LNCaP clone FGC (cell line): ENCODE data around the gene FRMPD2.
"Not testable (repeated sequence)": the region's sequence is repeated elsewhere in the genome, so short reads cannot be mapped to it uniquely, and the experiment has no call there.

Source experiments
- DNase-seq: peaks from one replicate; pipeline ENCODE4 v3.0.0-alpha.2; 2011; ENCODE audit warnings: low read depth
- H3K4me3 ChIP-seq: 2 replicates; pipeline ENCODE4 v1.5.1; 2011; ENCODE audit warnings: mild to moderate bottlenecking, low read depth, low read length, control low read depth
- TF ChIP-seq, protein P1 (sequence below): IDR thresholded peaks from 2 replicates; pipeline ENCODE4 v1.5.1; 2012; ENCODE audit warnings: mild to moderate bottlenecking; ENCODE audit not compliant: control insufficient read depth, insufficient read depth; ENCODE audit errors: extremely low read depth

FRMPD2 gene

DNA sequence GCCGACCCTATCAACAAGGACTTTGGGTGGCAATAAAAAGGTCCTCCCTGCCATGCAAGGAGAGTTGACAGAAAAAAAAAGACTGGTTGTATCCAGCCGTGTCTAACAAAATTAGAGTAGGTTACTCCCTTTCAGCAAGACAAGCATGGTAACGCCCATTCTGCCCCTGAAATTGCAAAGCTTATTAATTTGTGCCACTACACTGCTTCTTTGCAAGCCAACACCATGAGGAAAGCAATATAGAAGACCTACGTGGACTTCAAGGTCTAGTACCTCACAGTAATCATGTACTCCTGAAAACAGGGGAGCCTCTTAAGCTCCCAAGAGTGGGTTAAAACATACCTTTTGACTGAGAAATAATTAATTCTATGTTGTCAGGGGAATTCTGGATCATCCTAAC is 90.3 kb downstream of the FRMPD2 start:
- TF ChIP-seq, protein P1, sequence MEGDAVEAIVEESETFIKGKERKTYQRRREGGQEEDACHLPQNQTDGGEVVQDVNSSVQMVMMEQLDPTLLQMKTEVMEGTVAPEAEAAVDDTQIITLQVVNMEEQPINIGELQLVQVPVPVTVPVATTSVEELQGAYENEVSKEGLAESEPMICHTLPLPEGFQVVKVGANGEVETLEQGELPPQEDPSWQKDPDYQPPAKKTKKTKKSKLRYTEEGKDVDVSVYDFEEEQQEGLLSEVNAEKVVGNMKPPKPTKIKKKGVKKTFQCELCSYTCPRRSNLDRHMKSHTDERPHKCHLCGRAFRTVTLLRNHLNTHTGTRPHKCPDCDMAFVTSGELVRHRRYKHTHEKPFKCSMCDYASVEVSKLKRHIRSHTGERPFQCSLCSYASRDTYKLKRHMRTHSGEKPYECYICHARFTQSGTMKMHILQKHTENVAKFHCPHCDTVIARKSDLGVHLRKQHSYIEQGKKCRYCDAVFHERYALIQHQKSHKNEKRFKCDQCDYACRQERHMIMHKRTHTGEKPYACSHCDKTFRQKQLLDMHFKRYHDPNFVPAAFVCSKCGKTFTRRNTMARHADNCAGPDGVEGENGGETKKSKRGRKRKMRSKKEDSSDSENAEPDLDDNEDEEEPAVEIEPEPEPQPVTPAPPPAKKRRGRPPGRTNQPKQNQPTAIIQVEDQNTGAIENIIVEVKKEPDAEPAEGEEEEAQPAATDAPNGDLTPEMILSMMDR = no peak
- no peak overlapping the region for H3K4me3 ChIP-seq
- no peak for DNase-seq

GRCh38 chr10:48172715-48173114 is 101.8 kb downstream of the FRMPD2 start:
- H3K4me3 ChIP-seq, DNase-seq: not testable (repeated sequence)

DNA sequence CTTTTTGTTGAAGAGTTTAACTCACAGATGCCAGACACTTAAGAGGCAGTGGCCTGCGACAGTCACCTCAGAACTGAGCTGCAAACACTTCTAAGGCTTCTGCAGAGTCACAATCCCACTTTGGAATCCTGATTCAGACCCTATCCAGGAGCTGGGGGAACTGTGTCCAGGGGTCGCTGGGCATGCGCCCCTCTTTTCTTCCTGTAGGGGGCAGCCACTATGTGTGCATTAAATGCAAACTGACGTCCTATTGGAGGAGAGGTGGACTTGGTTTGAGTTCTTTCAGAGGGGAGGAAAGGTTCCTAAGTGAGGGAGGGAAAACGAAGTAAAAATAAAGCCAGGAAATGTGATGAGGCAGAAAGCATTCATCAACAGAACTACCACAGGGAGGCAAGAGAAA is 113.8 kb downstream of the FRMPD2 start:
- not testable (repeated sequence) for DNase-seq, H3K4me3 ChIP-seq

GRCh38 chr10:48160163-48160562 is 114.3 kb downstream of the FRMPD2 start:
- not testable (repeated sequence) for DNase-seq, H3K4me3 ChIP-seq

More for the DNA sequence above, 113.8 kb downstream of the FRMPD2 start:
- TF ChIP-seq, protein P1 = peak; percentile 10; the same call in 1 of the 2 replicates

DNA sequence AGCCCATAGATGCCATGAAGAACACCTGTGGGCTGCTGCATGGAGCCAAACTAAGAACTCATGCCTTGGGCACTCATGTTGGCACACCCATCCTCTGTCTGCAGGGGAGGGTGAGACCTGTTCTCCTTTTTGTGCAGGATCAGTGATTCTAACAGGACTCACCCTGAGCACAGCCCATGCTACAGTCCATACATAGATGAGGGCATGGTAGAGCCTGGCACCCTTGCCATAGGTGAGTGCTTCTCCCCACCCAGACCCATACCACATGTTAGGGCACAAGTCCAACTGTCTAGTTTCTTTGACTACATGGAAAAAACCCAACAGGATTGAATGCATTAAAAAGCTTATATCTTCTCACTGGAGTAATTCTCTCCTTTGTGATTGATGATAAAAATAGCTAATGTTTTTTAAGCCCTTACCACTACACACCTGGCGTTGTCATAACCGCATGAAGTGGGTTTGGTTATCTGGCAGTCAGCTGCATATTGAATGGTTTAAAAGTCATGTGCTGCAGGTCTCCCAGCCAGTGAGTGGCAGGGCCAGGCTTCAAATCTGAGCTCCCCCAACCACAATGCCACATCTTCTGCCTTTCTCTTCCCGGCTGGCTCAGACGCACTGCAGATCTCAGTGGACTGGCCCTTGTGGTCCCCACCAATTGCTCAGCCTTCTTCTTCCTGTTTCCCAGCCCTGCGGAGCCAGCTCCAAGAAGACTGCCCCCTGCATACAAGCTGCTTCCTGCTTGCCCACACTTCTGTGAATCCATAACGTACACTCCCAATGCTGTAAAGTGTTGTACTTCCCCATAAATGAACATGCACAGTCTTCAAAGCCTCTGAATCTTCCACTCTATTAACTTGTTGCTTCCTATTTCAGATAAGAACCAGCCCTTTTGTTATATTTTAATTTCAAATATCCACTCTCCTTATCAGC is 120.0 kb downstream of the FRMPD2 start:
- not testable (repeated sequence) for H3K4me3 ChIP-seq, DNase-seq

DNA sequence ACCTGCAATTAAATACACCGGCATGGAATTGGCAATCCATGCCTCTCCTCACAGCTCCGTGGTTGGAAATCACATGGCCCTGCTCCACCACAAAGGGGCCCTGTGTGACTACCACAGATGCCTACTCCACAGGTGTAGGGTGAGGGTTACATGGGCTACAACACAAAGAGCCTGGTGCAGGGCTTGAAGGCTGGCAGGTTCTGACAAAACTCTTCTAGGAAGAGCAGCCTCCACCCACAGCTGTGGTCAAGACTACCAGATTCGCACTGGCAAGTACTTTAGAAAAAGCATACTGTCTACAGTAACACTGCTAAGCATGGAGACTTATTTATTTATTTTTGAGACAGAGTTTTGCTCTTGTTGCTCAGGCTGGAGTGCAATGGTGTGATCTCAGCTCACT is 126.9 kb downstream of the FRMPD2 start:
- DNase-seq, H3K4me3 ChIP-seq: not testable (repeated sequence)

DNA sequence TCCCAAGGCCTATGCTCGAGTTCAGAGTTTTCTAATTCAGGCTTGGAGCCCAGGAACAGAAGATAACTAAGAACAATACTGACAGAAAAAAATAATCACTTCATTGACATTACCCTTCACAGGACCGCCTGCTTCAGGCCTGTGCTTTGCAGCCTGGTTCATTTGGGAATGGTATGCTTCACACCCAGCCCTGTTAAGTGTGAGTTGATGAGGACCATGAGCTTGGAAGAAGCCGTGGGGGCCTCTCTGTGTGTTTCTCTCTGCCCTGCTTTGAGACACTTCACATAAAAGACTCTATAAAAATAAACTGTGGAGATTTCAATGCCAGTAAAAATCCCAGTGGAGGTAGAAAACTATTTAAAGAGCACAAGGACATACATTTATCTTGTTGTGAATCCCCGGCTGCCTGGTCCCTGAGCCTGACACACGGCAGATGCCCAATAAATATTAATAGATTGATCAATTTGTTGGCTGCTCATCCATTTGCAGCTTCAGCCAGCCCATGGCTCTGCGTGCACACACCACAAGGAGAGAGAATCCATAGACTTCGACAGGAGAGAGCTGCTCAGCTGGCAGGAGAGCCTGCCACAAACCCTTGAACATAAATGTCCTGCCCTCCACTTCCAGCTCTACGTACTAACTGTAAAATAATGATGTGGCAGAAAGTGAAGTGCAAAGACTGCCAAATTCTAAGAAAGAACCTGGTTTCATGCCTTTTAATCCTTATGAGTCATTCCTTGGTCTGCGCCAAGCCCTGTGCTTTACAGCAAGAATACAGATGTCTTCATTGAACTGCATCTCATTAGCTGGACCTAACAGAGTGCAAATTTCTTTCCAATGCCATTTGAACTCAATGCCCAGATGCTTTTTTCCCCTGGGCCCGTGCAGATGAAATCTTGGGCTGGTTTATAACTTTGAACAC is 130.5 kb downstream of the FRMPD2 start:
- not testable (repeated sequence) for DNase-seq, H3K4me3 ChIP-seq

DNA sequence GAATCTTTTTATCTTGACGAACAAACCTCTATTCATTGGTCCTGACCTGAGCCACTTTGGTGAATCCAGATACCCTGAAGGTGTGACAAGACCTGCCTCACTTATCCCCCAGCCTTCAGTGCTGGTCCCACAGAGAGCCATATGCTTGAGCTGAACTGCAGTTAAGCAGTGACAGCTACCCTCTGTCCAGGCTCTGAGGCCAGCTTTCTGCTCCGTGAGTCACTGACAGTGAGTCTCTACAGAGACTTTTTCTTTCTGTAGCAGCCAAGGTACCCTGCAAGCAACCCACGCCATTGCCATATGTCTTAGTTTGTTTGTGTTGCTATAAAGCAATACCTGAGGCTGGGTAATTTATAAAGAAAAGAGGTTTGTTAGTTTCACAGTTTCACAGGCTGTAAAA is 133.5 kb downstream of the FRMPD2 start:
- H3K4me3 ChIP-seq, DNase-seq: not testable (repeated sequence)

DNA sequence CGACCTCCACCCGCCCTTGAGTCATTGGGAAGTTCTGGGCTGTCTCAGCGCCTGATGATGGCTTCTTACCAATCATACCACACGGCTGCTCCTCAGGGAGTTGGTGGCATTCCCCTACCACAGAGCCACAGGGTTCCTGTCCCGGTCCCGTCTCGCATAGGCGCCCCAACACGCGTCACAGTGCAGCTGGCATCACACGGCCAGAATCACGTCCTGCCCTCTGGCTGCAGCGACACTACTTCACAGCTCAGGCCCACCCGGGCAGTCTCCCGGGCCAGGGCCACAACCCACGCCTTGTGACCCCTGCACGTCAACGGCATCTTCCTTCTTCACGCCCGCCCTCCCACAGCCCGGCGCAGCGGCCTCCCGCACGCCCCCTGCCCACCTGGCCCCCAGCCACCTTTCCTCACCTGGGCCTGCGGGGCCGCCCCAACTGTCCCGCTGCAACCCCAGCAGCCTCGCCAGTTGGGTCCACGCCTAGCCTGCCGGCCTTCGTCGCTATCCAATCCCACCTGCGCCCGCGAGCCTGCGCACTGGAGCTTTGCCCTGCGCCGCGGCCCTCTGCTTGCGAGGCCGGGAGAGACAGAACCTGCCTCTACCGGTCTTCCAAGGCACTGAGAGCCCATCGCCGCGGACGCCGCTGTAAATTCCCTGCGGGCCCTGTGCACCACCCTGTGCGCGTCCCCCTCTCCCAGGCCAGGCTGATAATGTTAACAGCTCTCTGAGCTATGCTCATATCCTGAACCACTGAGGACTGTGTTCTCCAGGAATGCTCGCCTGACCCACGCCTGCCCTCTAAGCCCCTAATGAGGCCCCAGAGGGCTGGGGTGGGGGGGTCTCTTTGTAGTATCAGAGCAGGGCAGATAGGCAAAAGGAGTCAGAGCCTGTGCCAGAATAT is 134.3 kb downstream of the FRMPD2 start:
- H3K4me3 ChIP-seq, DNase-seq: not testable (repeated sequence)

GRCh38 chr10:48128954-48129353 is 145.5 kb downstream of the FRMPD2 start:
- not testable (repeated sequence) for DNase-seq, H3K4me3 ChIP-seq

DNA sequence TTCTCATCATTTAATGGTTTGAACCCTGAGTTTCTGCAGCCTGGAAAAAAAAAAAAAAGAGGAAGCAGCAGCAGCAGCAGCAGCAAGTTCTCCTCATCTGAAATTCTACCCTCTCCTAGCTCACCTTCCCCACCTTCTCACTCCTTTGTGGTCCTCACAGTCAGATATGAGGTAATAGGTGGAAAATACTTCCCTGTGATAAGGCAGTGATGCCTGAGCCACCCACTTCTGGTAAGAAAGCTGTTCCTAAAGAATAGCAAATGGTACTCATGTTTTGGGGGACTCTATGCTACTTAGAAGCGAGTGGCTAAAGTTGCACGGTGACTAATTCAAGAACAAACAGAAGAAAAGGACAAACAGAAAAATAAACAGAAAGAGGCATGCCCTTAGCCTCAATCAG is 148.2 kb downstream of the FRMPD2 start:
- not testable (repeated sequence) for DNase-seq, H3K4me3 ChIP-seq

- H3K4me3 ChIP-seq, DNase-seq: not testable (repeated sequence)
Observed at GRCh38 chr10:48125631-48126030, 148.9 kb downstream of the FRMPD2 start.

DNA sequence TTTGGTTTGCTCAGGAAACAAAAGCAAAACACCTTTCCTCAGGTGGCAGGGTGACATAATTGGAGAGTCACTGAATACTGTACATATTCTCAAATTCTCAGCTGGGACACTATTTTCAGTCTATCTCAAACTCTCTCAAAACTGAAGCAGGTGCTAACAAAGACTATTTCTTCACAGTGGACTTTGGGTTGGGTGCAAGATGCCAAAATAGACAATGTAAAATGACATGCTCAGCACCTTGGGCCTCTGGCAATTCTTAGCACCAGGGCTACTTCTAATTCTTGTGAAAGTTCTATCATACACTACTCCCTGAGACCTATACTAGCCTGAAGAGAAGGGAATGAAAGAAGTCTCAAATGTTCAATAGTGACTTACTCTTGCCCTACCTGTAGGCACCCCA is 151.9 kb downstream of the FRMPD2 start:
- not testable (repeated sequence) for H3K4me3 ChIP-seq, DNase-seq

DNA sequence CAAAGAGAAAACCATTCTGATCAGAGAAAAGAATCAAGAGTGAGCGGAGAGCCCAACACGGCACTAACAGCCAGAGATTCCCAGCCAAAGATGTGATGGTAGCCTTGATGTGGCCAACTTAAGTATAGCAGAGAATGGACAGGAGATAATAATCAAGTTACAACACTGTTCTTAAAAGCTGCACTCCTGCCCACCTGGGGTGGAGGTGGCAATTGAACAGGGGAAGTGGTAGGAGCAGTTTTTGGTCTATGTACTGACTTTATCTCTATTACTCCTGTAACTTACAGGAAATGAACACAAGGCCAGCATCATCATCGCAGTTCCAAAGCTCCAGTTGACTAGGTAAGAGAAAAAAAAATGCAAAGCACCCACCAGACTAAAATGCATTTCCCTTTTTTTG is 164.2 kb downstream of the FRMPD2 start:
- not testable (repeated sequence) for DNase-seq, H3K4me3 ChIP-seq
